Astrocyte of the cerebellum (primary cell): ENCODE results near the gene SAC3D1.
A peak's percentile ranks its signal among the peaks of the same experiment; 100 is the strongest.
"Not testable (repeated sequence)": the region's sequence is repeated elsewhere in the genome, so short reads cannot be mapped to it uniquely, and the experiment has no call there.

Source experiments
- DNase-seq: peaks from one replicate; pipeline ENCODE4 v3.0.0-alpha.2; 2011; ENCODE audit warnings: low read depth
- H3K4me3 ChIP-seq: 2 replicates; pipeline ENCODE4 v1.5.1; 2011; ENCODE audit warnings: mild to moderate bottlenecking, low read depth, low read length, moderate library complexity
- in situ Hi-C: cut with HindIII; loops from 2 replicates; pipeline ENCODE4 v1.10.0; 2017; ENCODE audit warnings: low sequenced_read_pairs
- TF ChIP-seq, protein P1 (sequence below): IDR thresholded peaks from 2 replicates; pipeline ENCODE4 v1.5.1; 2012; ENCODE audit warnings: low read length, low read depth, moderate library complexity, mild to moderate bottlenecking; ENCODE audit errors: missing control alignments

SAC3D1 gene

DNA sequence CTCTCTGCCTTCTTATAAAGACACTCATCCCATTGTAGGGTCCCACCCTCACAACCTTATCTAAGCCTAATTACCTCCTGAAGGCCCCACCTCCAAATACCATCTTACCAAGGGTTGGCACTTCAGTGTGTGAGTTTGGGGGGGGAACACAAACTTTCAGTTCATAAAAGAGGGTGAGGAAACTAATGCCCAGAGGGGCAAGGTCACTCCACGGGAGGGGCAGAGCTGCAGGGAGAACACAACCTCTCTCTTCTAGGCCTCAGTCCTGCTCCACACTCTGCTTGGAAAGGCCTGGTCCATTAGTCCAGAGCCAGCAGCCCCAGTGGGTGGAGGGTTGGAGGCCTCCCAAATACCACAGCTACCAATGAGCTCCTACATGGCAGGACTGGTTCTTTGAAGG, 41.5 kb upstream of the SAC3D1 start:
- DNase-seq, result no peak
- in situ Hi-C loops, result no loop called here
- TF ChIP-seq, protein P1, sequence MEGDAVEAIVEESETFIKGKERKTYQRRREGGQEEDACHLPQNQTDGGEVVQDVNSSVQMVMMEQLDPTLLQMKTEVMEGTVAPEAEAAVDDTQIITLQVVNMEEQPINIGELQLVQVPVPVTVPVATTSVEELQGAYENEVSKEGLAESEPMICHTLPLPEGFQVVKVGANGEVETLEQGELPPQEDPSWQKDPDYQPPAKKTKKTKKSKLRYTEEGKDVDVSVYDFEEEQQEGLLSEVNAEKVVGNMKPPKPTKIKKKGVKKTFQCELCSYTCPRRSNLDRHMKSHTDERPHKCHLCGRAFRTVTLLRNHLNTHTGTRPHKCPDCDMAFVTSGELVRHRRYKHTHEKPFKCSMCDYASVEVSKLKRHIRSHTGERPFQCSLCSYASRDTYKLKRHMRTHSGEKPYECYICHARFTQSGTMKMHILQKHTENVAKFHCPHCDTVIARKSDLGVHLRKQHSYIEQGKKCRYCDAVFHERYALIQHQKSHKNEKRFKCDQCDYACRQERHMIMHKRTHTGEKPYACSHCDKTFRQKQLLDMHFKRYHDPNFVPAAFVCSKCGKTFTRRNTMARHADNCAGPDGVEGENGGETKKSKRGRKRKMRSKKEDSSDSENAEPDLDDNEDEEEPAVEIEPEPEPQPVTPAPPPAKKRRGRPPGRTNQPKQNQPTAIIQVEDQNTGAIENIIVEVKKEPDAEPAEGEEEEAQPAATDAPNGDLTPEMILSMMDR, result no peak
- no peak overlapping the region for H3K4me3 ChIP-seq

DNA sequence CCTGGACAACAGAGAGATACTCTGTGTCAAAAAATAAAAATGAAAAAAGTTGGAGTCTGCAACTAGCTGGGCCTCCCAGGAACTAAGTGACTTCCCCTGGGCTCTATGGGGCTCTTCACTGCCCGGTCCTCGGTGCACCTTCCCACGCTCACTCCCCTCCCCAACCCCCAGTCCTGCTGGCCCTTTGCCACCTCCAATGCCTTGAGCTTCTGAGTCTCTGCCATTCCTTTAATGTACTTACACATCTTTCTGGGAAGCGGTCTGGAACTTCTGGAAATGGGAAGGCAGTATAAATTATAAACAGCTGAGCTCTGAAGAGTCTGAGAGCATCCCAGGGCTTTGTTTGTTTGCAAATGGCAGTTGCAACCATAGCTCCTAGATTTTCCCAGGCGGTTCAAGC, 38.3 kb upstream of the SAC3D1 start:
- in situ Hi-C loops, result no loop called here
- TF ChIP-seq, protein P1, result no peak

DNA sequence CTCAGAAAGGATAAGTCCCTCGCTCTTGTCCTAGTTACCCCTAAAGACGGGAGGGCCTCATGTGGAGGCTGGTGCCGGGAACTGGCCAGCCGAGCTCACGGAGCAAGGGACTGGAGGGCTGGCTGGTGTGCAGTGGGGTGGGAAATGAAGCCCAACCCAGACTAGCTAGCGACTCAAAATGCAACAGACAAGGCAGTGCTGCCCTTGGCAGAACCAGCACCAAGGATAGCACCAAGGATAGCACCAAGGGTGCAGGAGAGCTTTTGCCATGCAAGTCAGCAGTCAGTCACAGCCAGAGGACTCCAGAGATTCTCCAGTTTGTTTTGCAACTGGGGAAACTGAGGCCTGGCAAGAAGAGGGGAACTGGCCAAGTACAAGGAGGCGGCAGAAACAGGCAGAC, 37.7 kb upstream of the SAC3D1 start:
- TF ChIP-seq, protein P1, result no peak
- H3K4me3 ChIP-seq, result no peak overlapping the region
- DNase-seq, result no peak
- in situ Hi-C loops, result no loop called here

More for the DNA sequence above, 38.3 kb upstream of the SAC3D1 start:
- no peak overlapping the region for H3K4me3 ChIP-seq
- DNase-seq, result no peak

DNA sequence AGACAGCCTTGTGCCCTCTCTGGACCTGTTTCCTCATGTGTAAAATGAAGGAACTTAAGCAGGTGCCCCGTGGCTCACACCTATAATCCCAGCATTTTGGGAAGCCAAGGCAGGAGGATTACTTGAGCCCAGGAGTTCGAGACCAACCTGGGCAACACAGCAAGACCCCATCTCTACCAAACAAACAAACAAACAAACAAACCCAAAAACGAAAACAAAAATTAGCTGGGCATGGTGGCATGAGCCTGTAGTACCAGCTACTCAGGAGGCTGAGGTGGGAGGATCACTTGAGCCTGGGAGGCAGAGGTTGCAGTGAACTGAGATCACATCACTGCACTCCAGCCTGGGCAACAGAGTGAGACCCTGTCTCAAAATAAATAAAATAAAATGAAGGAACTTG, 37.0 kb upstream of the SAC3D1 start:
- DNase-seq, H3K4me3 ChIP-seq, in situ Hi-C loops: not testable (repeated sequence)

DNA sequence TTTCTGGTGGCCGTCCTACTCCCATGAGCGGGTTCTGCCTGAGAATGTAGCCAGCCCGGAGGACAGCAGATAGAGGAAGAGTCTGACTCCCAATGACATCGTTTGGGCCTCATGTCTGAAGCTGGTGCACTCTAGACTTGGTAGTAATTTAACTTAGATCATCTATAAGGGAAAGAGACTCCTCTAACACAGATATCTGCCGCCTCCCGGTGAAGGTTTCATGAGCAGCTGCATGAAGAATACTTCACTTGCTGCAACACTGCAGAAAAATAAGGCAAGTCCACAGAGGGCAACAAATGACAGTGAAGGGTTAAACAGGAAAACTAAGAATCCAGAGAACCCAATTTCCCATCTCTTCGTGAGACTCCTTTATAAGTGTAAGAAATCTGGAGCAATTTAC, 33.0 kb upstream of the SAC3D1 start:
- in situ Hi-C loops, result no loop called here
- no peak for DNase-seq
- H3K4me3 ChIP-seq, result no peak overlapping the region
- TF ChIP-seq, protein P1, result no peak

DNA sequence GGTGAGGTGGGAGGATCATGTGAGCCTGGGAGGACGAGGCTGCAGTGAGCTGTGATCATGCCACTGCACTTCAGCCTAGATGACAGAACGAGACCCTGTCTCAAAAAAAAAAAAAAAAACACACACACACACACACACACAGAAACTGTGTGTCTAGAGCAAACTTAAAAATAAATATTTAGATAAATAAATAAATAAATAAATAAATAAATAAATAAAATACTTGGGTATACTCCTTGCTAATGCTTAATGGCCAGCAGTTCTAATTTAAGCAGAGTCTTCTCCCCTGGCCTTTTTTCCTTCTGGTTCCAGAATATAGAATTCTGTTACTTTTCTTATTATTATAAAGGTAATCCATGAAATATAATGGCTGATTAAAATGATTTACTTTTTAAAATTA, 32.1 kb upstream of the SAC3D1 start:
- in situ Hi-C loops, result no loop called here
- no peak overlapping the region for H3K4me3 ChIP-seq

DNA sequence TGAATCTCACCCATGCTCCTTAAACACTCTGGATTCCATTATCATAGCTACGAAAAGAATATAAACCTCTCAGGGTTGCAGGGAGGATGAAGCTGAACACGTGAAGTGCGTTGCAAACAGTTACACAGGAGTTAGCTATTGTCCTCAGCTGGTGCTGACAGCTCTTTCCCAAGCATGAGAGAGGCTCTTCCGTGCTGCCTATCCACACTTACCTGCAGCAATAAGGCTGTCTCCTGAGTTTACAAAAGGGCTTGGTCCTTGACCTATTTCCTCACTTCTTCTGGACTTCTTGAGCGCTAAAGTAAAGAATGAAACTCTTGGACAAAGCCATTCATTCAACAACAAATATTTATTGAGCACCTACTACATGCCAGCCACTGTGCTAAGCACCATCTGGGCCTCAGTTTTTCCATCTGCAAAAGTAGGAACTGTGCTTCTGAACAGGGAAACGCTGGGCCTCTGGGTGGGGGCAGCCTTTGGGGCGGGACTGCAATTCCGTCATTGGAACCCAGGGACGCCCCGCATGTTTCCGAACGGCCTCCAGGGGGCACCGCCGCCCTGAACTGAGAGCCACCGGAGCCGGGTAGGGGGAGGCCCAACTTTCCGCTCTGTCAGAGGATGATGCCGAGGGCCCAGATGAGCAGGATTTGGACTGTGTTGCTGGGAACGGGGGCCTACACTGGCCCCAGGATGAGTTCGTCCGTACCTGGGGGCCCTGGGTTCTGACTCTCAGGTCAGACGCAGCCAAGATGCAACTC, 27.7 kb upstream of the SAC3D1 start:
- TF ChIP-seq, protein P1, result peak; percentile 75
- H3K4me3 ChIP-seq, result peak overlapping the region; percentile 78
- peak; percentile 52 for DNase-seq
- in situ Hi-C loops, result no loop called here

More for the DNA sequence above, 32.1 kb upstream of the SAC3D1 start:
- no peak for DNase-seq
- TF ChIP-seq, protein P1, result no peak
